Non-pigmented ciliary epithelial cell (primary cell): Measurements from ENCODE around the gene ARID5B.
A peak's percentile ranks its signal among the peaks of the same experiment; 100 is the strongest.

ENCODE experiments used
- DNase-seq: peaks from one replicate; pipeline ENCODE4 v3.0.0-alpha.2; 2010; ENCODE audit warnings: low read depth

ARID5B gene

GRCh38 chr10:62053860-62054259 is 152.4 kb downstream of the ARID5B start:
- no peak for DNase-seq

- DNase-seq = no peak
Observed at GRCh38 chr10:62054408-62054807, 152.9 kb downstream of the ARID5B start.

- no peak for DNase-seq
Observed at GRCh38 chr10:62054830-62055229, 153.3 kb downstream of the ARID5B start.

- no peak for DNase-seq
Observed at GRCh38 chr10:62056219-62056618, 154.7 kb downstream of the ARID5B start.

GRCh38 chr10:62056698-62057097 is 155.2 kb downstream of the ARID5B start:
- DNase-seq = no peak

GRCh38 chr10:62057359-62057758 is 155.9 kb downstream of the ARID5B start:
- DNase-seq = no peak

GRCh38 chr10:62057850-62058249 is 156.4 kb downstream of the ARID5B start:
- no peak for DNase-seq

GRCh38 chr10:62058476-62058875 is 157.0 kb downstream of the ARID5B start:
- DNase-seq = no peak

- DNase-seq = no peak
Observed at GRCh38 chr10:62058896-62059216, 157.4 kb downstream of the ARID5B start.

- no peak for DNase-seq
Observed at GRCh38 chr10:62059217-62059920, 157.9 kb downstream of the ARID5B start.

- no peak for DNase-seq
Observed at GRCh38 chr10:62062028-62062427, 160.5 kb downstream of the ARID5B start.

- no peak for DNase-seq
Observed at GRCh38 chr10:62062752-62063512, 161.4 kb downstream of the ARID5B start.

GRCh38 chr10:62063795-62064472 is 162.4 kb downstream of the ARID5B start:
- DNase-seq = no peak

GRCh38 chr10:62067560-62067959 is 166.1 kb downstream of the ARID5B start:
- DNase-seq = no peak

- DNase-seq = no peak
Observed at GRCh38 chr10:62068464-62068863, 167.0 kb downstream of the ARID5B start.

GRCh38 chr10:62069452-62070178 is 168.1 kb downstream of the ARID5B start:
- no peak for DNase-seq

- no peak for DNase-seq
Observed at GRCh38 chr10:62071846-62072281, 170.4 kb downstream of the ARID5B start.

- DNase-seq = no peak
Observed at GRCh38 chr10:62072901-62073300, 171.4 kb downstream of the ARID5B start.

- DNase-seq = no peak
Observed at GRCh38 chr10:62073429-62073828, 171.9 kb downstream of the ARID5B start.

- no peak for DNase-seq
Observed at GRCh38 chr10:62075414-62075813, 173.9 kb downstream of the ARID5B start.

- DNase-seq = no peak
Observed at GRCh38 chr10:62075912-62076311, 174.4 kb downstream of the ARID5B start.

GRCh38 chr10:62076891-62077290 is 175.4 kb downstream of the ARID5B start:
- peak; percentile 82 for DNase-seq
